Sigmoid colon (tissue), 4 donors: Measurements from ENCODE around the gene CACNG4.

Experiments used
- CTCF ChIP-seq, 4 experiments: fragments of 450-650 bp in 3 of 4; fragments of 200-600 bp in 1 of 4; IDR thresholded peaks; one replicate each; pipeline ENCODE4 v1.5.1; 2016 to 2019; ENCODE audit warnings: antibody characterized with exemption in 4 of 4, mild to moderate bottlenecking in 3 of 4, moderate library complexity in 2 of 4
- POLR2AphosphoS5 ChIP-seq, 4 donors: sonication (generic); formaldehyde crosslinking; IDR thresholded peaks; one replicate each; pipeline ENCODE4 v1.6.1; 2017; ENCODE audit warnings: antibody characterized with exemption in 4 of 4

DNA sequence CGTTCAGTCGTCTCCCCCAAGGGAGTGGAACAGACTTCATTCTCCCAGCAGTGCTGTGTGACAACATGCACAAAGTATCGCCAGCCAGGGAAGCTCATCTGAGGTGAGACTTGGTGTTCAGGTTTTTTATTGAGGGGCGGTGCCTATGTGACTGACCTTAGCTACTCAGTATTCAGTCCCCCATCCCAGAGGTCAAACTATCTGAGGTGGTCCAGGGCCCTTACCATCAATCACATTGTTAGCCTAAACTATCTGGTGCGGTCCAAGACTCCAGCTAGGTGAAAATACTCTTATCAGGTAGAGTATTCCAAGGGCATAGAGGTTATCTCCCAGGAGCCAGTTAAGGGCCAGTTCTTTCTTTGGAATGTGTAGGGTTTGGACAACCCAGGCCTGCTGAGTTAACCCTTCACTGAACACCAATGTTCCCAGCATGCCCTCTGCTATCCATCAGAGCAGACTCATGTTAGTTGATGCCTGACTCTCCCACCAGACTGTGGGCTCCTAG, 74.4 kb downstream of the CACNG4 start:
- TF ChIP-seq CTCF (IDR thresholded peaks at IDR 0.05) (no peak), POLR2AphosphoS5 (IDR thresholded peaks at IDR 0.05) (no peak)
